Aorta (tissue), 5 donors: Measurements from ENCODE around the gene ZFHX3. TPM values are rescaled to one million over a fixed set of nuclear protein-coding genes. Genes with fewer than 3 reads are reported as not detected.

Experiments
- ATAC-seq: fragments of 200-7000 bp; cut with Tn5 transposase; one replicate; pipeline ENCODE4 v1.9.1; 2022; ENCODE audit warnings: moderate library complexity; ENCODE audit not compliant: low FRiP score
- DNase-seq, 2 donors: peaks; one replicate each; pipeline ENCODE4 v3.0.0-alpha.2; 2020
- H3K27ac ChIP-seq, 2 donors: one replicate each; pipeline ENCODE4 v1.5.1; 2013; ENCODE audit warnings: low read length in 2 of 2, mild to moderate bottlenecking in 2 of 2, moderate library complexity in 2 of 2, control low read depth in 1 of 2, inconsistent platforms in 1 of 2, low read depth in 1 of 2
- H3K27me3 ChIP-seq, 2 donors: one replicate each; pipeline ENCODE4 v1.6.1; 2013; ENCODE audit warnings: control low read depth in 1 of 2, low read length in 1 of 2, mild to moderate bottlenecking in 1 of 2, moderate library complexity in 1 of 2; ENCODE audit not compliant: insufficient read depth in 2 of 2, control insufficient read depth in 1 of 2
- H3K36me3 ChIP-seq, 2 donors: one replicate each; pipeline ENCODE4 v1.6.1; 2013; ENCODE audit warnings: control low read depth in 1 of 2, low read length in 1 of 2, mild to moderate bottlenecking in 1 of 2; ENCODE audit not compliant: insufficient read depth in 2 of 2, control insufficient read depth in 1 of 2
- H3K4me1 ChIP-seq, 2 donors: one replicate each; pipeline ENCODE4 v1.6.1; 2013; ENCODE audit warnings: low read length in 2 of 2, control low read depth in 1 of 2, mild to moderate bottlenecking in 1 of 2, moderate library complexity in 1 of 2; ENCODE audit not compliant: insufficient read depth in 2 of 2, control insufficient read depth in 1 of 2
- H3K4me3 ChIP-seq, 2 donors: one replicate each; pipeline ENCODE4 v1.5.1; 2013; ENCODE audit warnings: low read length in 2 of 2, control low read depth in 1 of 2, mild to moderate bottlenecking in 1 of 2
- H3K9me3 ChIP-seq: one replicate; pipeline ENCODE4 v1.6.1; 2013; ENCODE audit warnings: mild to moderate bottlenecking, low read length; ENCODE audit not compliant: control insufficient read depth
- WGBS, 2 donors: extraction: QIAGEN DNeasy Blood & Tissue Kit; methylation state at CpG; one replicate each; pipeline ENCODE4 v1.1.7; 2013; 5-methylcytosine and 5-hydroxymethylcytosine counted together
- intact Hi-C, 2 donors: fragments of 100-400 bp; cut with DNase I; formaldehyde crosslinking; loops; one replicate each; pipeline versions ENCODE4 v1.14.2 to v1.15.0; 2022
- polyA plus RNA-seq, 2 donors: library from polyadenylated mRNA; stranded (reverse); fragments of 200-250 nt; gene quantifications; one replicate each; pipeline ENCODE4 v1.2.3, GENCODE V29; 2013
- total RNA-seq, 2 donors: library from RNA; stranded (reverse); fragmentation: NEBNext Ultra II Directional; extraction: Animal tissue kit (Norgen Biotek cat#: 25700); gene quantifications; one replicate each; pipeline ENCODE4 v1.2.1, GENCODE V29; 2021
- donor health status: healthy with polysubstance abuse.
- donor health status: Bipolar disorder and iron deficiency.
- donor health status: DM: no; HTN: no; CAD: no.
- donor health status: DM: no; HTN: no; CAD: no.
- donor health status: DM: yes; HTN: yes; CAD: no.

Gene ZFHX3
- total and polyA plus RNA-seq, 4 donors = 4.3 to 96.9 (median 37.7) TPM

DNA sequence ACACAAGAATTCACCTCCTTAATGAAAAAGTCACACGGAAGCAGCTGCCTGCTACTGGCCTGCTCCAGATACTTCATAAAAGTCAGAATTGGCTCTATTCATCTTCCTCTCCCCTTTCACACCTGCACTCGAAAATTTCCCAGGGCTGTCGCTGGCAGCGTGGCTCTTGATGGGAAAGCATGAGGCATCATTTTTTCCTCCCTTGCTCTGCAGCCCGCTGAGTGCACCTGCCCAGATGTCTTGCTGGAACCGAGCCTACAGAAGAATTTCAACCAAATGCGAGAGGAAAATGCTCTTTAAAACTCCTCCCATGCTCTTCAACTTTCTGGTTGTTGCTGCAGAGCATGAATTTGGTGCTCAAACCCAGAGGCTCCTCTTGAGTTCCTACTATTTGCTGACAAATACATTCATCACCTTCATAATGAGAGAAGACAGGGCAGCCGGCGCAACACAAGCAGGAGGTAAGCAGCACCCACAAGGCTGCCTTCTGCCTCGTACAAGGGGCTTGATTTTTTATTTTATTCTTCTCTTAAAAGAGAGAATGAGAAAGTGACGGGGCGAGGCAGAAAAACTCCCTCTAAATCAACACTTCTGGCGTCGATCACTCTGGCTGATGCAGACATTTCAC lies 146.8 kb downstream of the ZFHX3 start:
- DNase-seq = no peak
- ATAC-seq = no peak
- 61 to 69% methylated on average over 14 of the region's 14 CpGs for WGBS, 2 donors
- no peaks in the 10 kb centered on the region for H3K27me3 ChIP-seq
- H3K4me3 ChIP-seq = no peak overlapping the region
- H3K36me3 ChIP-seq = no peaks in the 10 kb centered on the region
- no peaks in the 10 kb centered on the region for H3K9me3 ChIP-seq
- no peak overlapping the region for H3K27ac ChIP-seq
- no peaks in the 10 kb centered on the region for H3K4me1 ChIP-seq
- intact Hi-C loops = no loop called here

GRCh38 chr16:72898216-72898825 lies 149.6 kb downstream of the ZFHX3 start:
- no peaks in the 10 kb centered on the region for H3K27me3 ChIP-seq
- no peaks in the 10 kb centered on the region for H3K36me3 ChIP-seq
- no peak overlapping the region for H3K27ac ChIP-seq
- ATAC-seq (no peak), DNase-seq (no peak)
- peaks cover 2 to 5% of the 10 kb centered on the region in 2 donors for H3K4me1 ChIP-seq
- 92 to 95% methylated on average over 8 of the region's 8 CpGs for WGBS, 2 donors
- H3K4me3 ChIP-seq = no peak overlapping the region
- intact Hi-C loops = no loop called here
- H3K9me3 ChIP-seq = no peaks in the 10 kb centered on the region

- intact Hi-C loops = no loop called here
- Histone ChIP-seq H3K9me3 (no peaks in the 10 kb centered on the region), H3K4me1 (peaks cover 2 to 7% of the 10 kb centered on the region in 2 donors), H3K27ac (no peak overlapping the region), H3K27me3 (no peaks in the 10 kb centered on the region), H3K36me3 (no peaks in the 10 kb centered on the region), H3K4me3 (no peak overlapping the region)
- ATAC-seq = no peak
- 98% methylated on average over 6 of the region's 6 CpGs for WGBS, 2 donors
- no peak for DNase-seq
Measured at GRCh38 chr16:72897707-72898106, 150.2 kb downstream of the ZFHX3 start.

- ATAC-seq = no peak
- Histone ChIP-seq H3K27me3 (no peaks in the 10 kb centered on the region), H3K27ac (peak overlapping the region in 1 of 2 donors; percentile 24), H3K4me3 (no peak overlapping the region), H3K4me1 (peaks cover 2 to 7% of the 10 kb centered on the region in 2 donors), H3K9me3 (no peaks in the 10 kb centered on the region), H3K36me3 (no peaks in the 10 kb centered on the region)
- intact Hi-C loops = no loop called here
- 85% methylated on average over 12 of the region's 12 CpGs for WGBS, 2 donors
- no peak for DNase-seq
Measured at GRCh38 chr16:72896485-72897118, 151.3 kb downstream of the ZFHX3 start.

DNA sequence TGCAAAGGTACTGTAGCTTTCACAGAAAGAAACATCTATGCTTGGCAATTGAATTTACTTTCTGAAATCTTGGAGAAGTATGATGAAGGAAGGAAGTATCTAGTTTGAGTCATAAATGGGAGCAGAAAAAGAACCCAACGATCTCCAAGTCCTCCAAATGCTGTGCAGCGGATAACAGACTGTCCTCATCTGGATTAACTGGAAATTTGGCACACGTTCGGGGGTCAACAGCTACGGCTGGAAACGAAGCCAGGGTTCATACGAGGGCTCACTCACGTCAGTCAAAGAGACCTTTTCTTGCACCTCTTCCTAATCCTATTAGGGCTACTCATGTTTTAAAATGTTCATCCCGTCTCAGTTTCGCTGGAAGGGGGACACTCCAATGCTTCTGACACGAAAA lies 152.0 kb downstream of the ZFHX3 start:
- Histone ChIP-seq H3K27me3 (no peaks in the 10 kb centered on the region), H3K36me3 (no peaks in the 10 kb centered on the region), H3K9me3 (no peaks in the 10 kb centered on the region), H3K4me1 (peaks cover 2 to 7% of the 10 kb centered on the region in 2 donors), H3K4me3 (no peak overlapping the region), H3K27ac (peak overlapping the region in 1 of 2 donors; percentile 24)
- intact Hi-C loops = no loop called here
- 31 to 36% methylated on average over 11 of the region's 11 CpGs for WGBS, 2 donors
- ATAC-seq (no peak), DNase-seq (no peak)

DNA sequence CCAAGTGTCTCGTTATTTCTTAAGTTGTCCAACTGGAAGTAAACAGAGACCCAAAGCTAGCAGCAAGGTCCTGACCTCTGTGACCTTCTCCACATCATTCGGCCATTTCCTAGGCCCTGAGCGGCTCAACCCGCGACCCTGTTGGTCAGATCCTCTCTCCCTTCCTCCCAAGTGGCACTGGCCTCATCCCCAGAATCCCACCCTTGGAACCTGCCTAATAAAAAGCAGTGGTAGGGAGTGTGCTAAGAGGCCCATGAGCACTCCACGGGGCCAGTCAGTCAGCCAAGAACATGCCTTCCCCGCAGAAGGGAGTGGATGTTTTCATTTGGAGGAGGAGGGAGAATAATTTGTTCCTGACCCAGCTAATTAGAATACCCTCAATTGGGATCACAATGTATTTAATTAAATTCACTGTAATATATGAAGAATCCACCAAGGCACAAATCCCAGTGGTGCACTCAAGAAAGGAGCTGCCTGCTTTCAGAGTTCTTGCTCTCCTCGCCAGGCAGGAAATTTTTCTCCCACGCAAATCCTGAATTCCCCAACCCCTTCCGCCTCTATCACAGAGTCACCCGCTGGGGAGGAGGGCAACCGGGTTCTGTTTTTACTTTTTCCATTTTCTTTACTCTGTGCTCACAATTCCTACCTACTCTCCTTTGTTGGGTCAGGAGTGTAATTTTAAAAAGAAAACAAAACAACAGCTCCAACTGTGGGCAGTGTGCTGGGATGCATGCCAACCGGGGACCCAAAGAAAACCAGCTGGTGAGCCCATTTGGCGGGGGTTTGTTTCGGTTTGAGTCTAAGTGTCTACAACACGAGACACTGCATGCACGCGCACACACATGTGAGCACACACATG lies 153.4 kb downstream of the ZFHX3 start:
- Histone ChIP-seq H3K27ac (peak overlapping the region; percentile 46 to 79), H3K36me3 (no peaks in the 10 kb centered on the region), H3K4me1 (peaks cover 2 to 7% of the 10 kb centered on the region in 2 donors), H3K9me3 (no peaks in the 10 kb centered on the region), H3K4me3 (no peak overlapping the region), H3K27me3 (no peaks in the 10 kb centered on the region)
- no peak for ATAC-seq
- intact Hi-C loops = loop anchor here in 1 of 2 donors (5.0 kb wide), 1 partner anchor 37 kb away; no protein-coding TSS in a partner anchor
- 14 to 20% methylated on average over 18 of the region's 18 CpGs for WGBS, 2 donors
- peak in 1 of 2 donors; percentile 56 for DNase-seq

DNA sequence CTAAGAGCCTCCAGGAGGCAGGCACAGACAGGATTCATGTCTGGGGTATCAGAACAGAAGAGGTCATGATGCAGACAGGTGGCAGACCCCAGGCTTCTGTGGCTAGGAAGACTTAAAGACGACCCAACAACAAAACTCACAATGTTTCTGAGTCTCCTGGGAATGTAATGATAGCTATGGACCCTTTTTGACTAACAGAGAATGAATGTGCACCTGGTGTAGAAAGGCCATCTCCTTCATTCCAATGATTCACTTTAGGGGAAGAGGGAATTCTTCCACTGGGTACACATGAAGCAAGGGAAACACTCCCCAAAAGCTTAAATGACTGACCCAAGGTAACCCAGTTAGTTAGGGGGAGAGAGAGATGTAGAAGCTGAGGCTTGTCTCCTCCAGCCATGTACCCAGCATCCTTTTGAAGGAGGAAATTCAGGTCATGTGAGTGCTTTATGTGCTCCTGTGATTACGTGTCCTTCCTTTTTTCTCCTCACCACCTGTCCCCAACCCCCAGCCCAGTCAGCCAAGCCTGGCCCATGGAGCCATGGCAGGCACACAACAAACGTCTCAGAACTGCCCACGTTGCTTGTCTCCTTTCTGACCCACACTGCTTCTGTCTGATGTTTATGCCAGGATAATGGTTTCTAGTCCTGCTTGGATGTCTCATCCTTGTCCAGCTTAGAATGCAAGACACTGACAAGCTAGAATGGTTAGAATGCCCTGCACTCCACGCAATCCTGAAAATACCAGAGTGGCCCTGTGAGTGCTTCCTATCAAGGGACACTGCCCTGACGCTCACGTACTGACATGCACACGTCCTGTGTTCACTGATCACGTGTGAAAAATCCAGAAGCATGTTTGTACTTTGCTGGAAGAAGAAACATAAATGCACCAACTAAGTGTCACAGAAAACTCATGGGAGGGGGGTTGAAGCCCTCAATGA lies 156.4 kb downstream of the ZFHX3 start:
- WGBS, 2 donors = 56 to 61% methylated on average over 9 of the region's 9 CpGs
- intact Hi-C loops = loop anchor here in 1 of 2 donors (5.0 kb wide), 1 partner anchor 34 kb away; no protein-coding TSS in a partner anchor
- H3K4me3 ChIP-seq = no peak overlapping the region
- H3K4me1 ChIP-seq = peaks cover 2 to 7% of the 10 kb centered on the region in 2 donors
- no peaks in the 10 kb centered on the region for H3K9me3 ChIP-seq
- H3K27ac ChIP-seq = peak overlapping the region in 1 of 2 donors; percentile 2
- no peaks in the 10 kb centered on the region for H3K27me3 ChIP-seq
- H3K36me3 ChIP-seq = peaks cover 2 to 5% of the 10 kb centered on the region in 2 donors
- ATAC-seq (no peak), DNase-seq (no peak)
